IMR-90 (cell line): Measurements from ENCODE around the gene LTB4R2. TPM values are rescaled to one million over a fixed set of nuclear protein-coding genes. Genes with fewer than 3 reads are reported as not detected.

Experiments
- ATAC-seq: fragments of 200-7000 bp; cut with Tn5 transposase; 2 replicates; pipeline ENCODE4 v1.9.1; 2020; ENCODE audit warnings: low read depth, mild to moderate bottlenecking, moderate library complexity
- BruUV-seq: library from RNA; stranded (reverse); fragments of 400-500 nt; replicated peaks from 2 replicates; lab custom pipeline; 2021; lab: Mats Ljungman, UMichigan
- CTCF ChIA-PET: fragments of 300-600 bp; formaldehyde crosslinking; extraction: SDS; loops from one replicate; lab custom pipeline; 2021; ENCODE audit warnings: antibody characterized with exemption; lab: Yijun Ruan, JAX
- POLR2A ChIA-PET: fragments of 300-600 bp; sonication (Branson Sonifier 250); formaldehyde crosslinking; loops from one replicate; lab custom pipeline; 2022; ENCODE audit warnings: antibody characterized with exemption; ENCODE audit not compliant: unreplicated experiment; lab: Charles Lee
- DNase-seq: peaks from one replicate; pipeline ENCODE4 v3.0.0; 2013
- H2AFZ ChIP-seq: replicated peaks from 2 replicates; pipeline ENCODE3; 2013; ENCODE audit warnings: low read length, mild to moderate bottlenecking; ENCODE audit not compliant: poor library complexity
- H2AK5ac ChIP-seq: 2 replicates; pipeline ENCODE4 v1.6.1; 2013; ENCODE audit warnings: low read depth, low read length, inconsistent platforms
- H2AK9ac ChIP-seq: replicated peaks from 2 replicates; pipeline ENCODE3; 2013; ENCODE audit warnings: mild to moderate bottlenecking, low read depth, low read length, moderate library complexity; ENCODE audit not compliant: poor library complexity
- H2BK120ac ChIP-seq: 2 replicates; pipeline ENCODE4 v1.6.1; 2013; ENCODE audit warnings: low read depth, low read length, inconsistent platforms
- H2BK15ac ChIP-seq: 3 replicates; pipeline ENCODE4 v1.6.1; 2013; ENCODE audit warnings: low read depth, low read length, inconsistent platforms
- H2BK20ac ChIP-seq: 2 replicates; pipeline ENCODE4 v1.6.1; 2013; ENCODE audit warnings: low read depth, mild to moderate bottlenecking, inconsistent platforms, low read length, moderate library complexity
- H2BK5ac ChIP-seq: 2 replicates; pipeline ENCODE4 v1.6.1; 2013; ENCODE audit warnings: mild to moderate bottlenecking, low read depth, low read length, inconsistent platforms; ENCODE audit not compliant: poor library complexity, severe bottlenecking
- H3K14ac ChIP-seq: replicated peaks from 2 replicates; pipeline ENCODE4 v1.6.1; 2013; ENCODE audit warnings: low read depth, low read length, inconsistent platforms
- H3K18ac ChIP-seq: 2 replicates; pipeline ENCODE4 v1.6.1; 2013; ENCODE audit warnings: low read depth, low read length, control low read depth
- H3K23ac ChIP-seq: 2 replicates; pipeline ENCODE4 v1.6.1; 2013; ENCODE audit warnings: low read depth, low read length, inconsistent platforms
- H3K27ac ChIP-seq: 2 replicates; pipeline ENCODE4 v1.5.1; 2013; ENCODE audit warnings: mild to moderate bottlenecking, control low read depth, low read length; ENCODE audit not compliant: insufficient read depth
- H3K27me3 ChIP-seq: 2 replicates; pipeline ENCODE4 v1.6.1; 2013; ENCODE audit warnings: low read length; ENCODE audit not compliant: control insufficient read depth, insufficient read depth
- H3K36me3 ChIP-seq: 2 replicates; pipeline ENCODE4 v1.6.1; 2013; ENCODE audit warnings: low read length, mixed read lengths; ENCODE audit not compliant: control insufficient read depth, insufficient read depth
- H3K4ac ChIP-seq: 2 replicates; pipeline ENCODE4 v1.6.1; 2013; ENCODE audit warnings: low read depth, low read length, inconsistent platforms
- H3K4me1 ChIP-seq: 2 replicates; pipeline ENCODE4 v1.6.1; 2013; ENCODE audit warnings: low read length, mixed read lengths; ENCODE audit not compliant: control insufficient read depth, insufficient read depth
- H3K4me2 ChIP-seq: 2 replicates; pipeline ENCODE4 v1.6.1; 2013; ENCODE audit warnings: low read depth, mild to moderate bottlenecking, control low read depth, low read length, moderate library complexity
- H3K4me3 ChIP-seq: 2 replicates; pipeline ENCODE4 v1.5.1; 2013; ENCODE audit warnings: low read depth, mild to moderate bottlenecking, control low read depth, low read length, moderate library complexity; ENCODE audit not compliant: insufficient read depth
- H3K56ac ChIP-seq: 2 replicates; pipeline ENCODE4 v1.6.1; 2013; ENCODE audit warnings: low read length, inconsistent platforms; ENCODE audit not compliant: insufficient read depth; ENCODE audit errors: extremely low read depth
- H3K79me1 ChIP-seq, 2 experiments: 2 replicates each; pipeline ENCODE4 v1.6.1; 2013; ENCODE audit warnings: low read length in 2 of 2, inconsistent platforms in 1 of 2, low read depth in 1 of 2
- H3K9ac ChIP-seq: 2 replicates; pipeline ENCODE4 v1.6.1; 2013; ENCODE audit warnings: low read depth, low read length, control low read depth
- H3K9me1 ChIP-seq: 2 replicates; pipeline ENCODE4 v1.6.1; 2013; ENCODE audit warnings: low read length, inconsistent platforms; ENCODE audit not compliant: insufficient read depth
- H3K9me3 ChIP-seq: 2 replicates; pipeline ENCODE4 v1.6.1; 2013; ENCODE audit warnings: low read length; ENCODE audit not compliant: control insufficient read depth, insufficient read depth
- H4K20me1 ChIP-seq: 2 replicates; pipeline ENCODE4 v1.6.1; 2013; ENCODE audit warnings: low read length, inconsistent platforms; ENCODE audit not compliant: insufficient read depth
- H4K5ac ChIP-seq: 2 replicates; pipeline ENCODE4 v1.6.1; 2013; ENCODE audit warnings: mild to moderate bottlenecking, low read depth, low read length, control low read depth
- H4K8ac ChIP-seq, 2 experiments: 2 replicates each; pipeline ENCODE4 v1.6.1; 2013; ENCODE audit warnings: low read depth in 2 of 2, low read length in 2 of 2, control low read depth in 1 of 2, inconsistent platforms in 1 of 2
- H4K91ac ChIP-seq: 2 replicates; pipeline ENCODE4 v1.6.1; 2013; ENCODE audit warnings: low read depth, low read length, inconsistent platforms; ENCODE audit not compliant: insufficient read depth
- BHLHE40 ChIP-seq: fragments of 150-350 bp; IDR thresholded peaks from 2 replicates; pipeline ENCODE4 v1.6.1; 2016; ENCODE audit warnings: mild to moderate bottlenecking, low read depth, low read length
- CEBPB ChIP-seq: IDR thresholded peaks from 2 replicates; pipeline ENCODE4 v1.6.1; 2012; ENCODE audit warnings: low read depth, low read length, improper control_type of control experiment
- MAFK ChIP-seq: IDR thresholded peaks from 2 replicates; pipeline ENCODE4 v1.6.1; 2012; ENCODE audit warnings: low read depth, low read length, improper control_type of control experiment
- MXI1 ChIP-seq: IDR thresholded peaks from 2 replicates; pipeline ENCODE4 v1.6.1; 2012; ENCODE audit warnings: low read depth, mild to moderate bottlenecking, low read length, moderate library complexity, borderline replicate concordance
- NFE2L2 ChIP-seq: fragments of 150-350 bp; IDR thresholded peaks from 2 replicates; pipeline ENCODE4 v1.6.1; 2016; ENCODE audit warnings: low read depth, mild to moderate bottlenecking, low read length
- POLR2A ChIP-seq: IDR thresholded peaks from 2 replicates; pipeline ENCODE4 v1.6.1; 2012; ENCODE audit warnings: mild to moderate bottlenecking, low read depth, low read length
- WGBS, 2 experiments: methylation state at CpG; one replicate each; pipeline versions ENCODE4 v1.1.5 to v1.1.7; 2013; ENCODE audit warnings: missing lambda C conversion rate in 2 of 2; ENCODE audit not compliant: insufficient read length in 1 of 2; ENCODE audit errors: extremely low coverage in 2 of 2; 5-methylcytosine and 5-hydroxymethylcytosine counted together
- dilution Hi-C: fragments of 300-500 bp; cut with HindIII; formaldehyde crosslinking; loops from one replicate; pipeline ENCODE4 v1.14.3; 2018; ENCODE audit warnings: low sequenced_read_pairs; ENCODE audit not compliant: unreplicated experiment
- in situ Hi-C: fragments of 300-500 bp; cut with MboI; formaldehyde crosslinking; loops from 3 replicates; pipeline ENCODE4 v1.14.3; 2019; ENCODE audit warnings: low sequenced_read_pairs, inconsistent platforms, mixed read lengths
- intact Hi-C: fragments of 100-400 bp; cut with micrococcal nuclease; formaldehyde crosslinking; loops from 2 replicates; pipeline ENCODE4 v1.10.0; 2022
- polyA plus RNA-seq, 3 experiments: library from polyadenylated mRNA; depleted of rRNA; stranded (reverse); fragments of >200 nt; gene quantifications; 2 replicates each; pipeline ENCODE4 v1.2.3, GENCODE V29; 2012; ENCODE audit warnings: low replicate concordance in 1 of 3
- total RNA-seq: library from RNA; depleted of rRNA; stranded (reverse); fragments of >200 nt; gene quantifications from 2 replicates; pipeline ENCODE4 v1.2.3, GENCODE V29; 2012
- TF ChIP-seq, protein P1 (sequence below): fragments of 150-350 bp; IDR thresholded peaks from 2 replicates; pipeline ENCODE4 v1.6.1; 2017; ENCODE audit warnings: mild to moderate bottlenecking, antibody characterized with exemption, low read length, low read depth
- TF ChIP-seq, protein P2 (sequence below): conservative IDR thresholded peaks from 2 replicates; pipeline ENCODE4 v1.5.1; 2012; ENCODE audit warnings: mild to moderate bottlenecking, low read depth, low read length, improper control_type of control experiment

The LTB4R2 gene
- total and polyA plus RNA-seq, 2 of the 4 experiments (the other 2 are of a cell fraction), result 0.72 to 1.7 TPM

DNA sequence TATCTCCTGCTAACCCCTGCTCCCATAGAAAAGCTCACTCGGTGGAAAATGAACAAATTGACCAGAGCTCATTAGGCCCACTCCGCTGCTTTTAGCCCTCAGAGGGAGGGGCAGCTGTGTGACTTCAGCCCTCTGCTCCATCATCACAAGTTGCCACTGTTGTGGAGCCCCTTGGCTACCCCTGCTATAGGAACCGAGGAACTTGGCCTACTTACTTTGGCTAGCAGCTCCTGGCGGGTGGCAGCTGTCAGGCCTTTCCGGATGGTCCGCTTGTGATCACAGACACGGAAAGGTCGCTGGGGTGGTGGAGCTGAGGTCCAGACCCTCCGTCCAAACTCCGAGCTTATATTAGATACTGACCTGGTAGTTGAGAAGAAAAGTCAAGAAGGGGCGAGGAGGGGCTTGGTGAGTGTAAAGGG, 2.8 kb upstream of the LTB4R2 start:
- no peak overlapping the region for H3K18ac ChIP-seq
- in situ Hi-C loops (no loop called here), intact Hi-C loops (no loop called here), dilution Hi-C loops (no loop called here)
- POLR2A ChIA-PET, result no interaction called here
- H3K23ac ChIP-seq, result no peak overlapping the region
- H3K9ac ChIP-seq, result no peak overlapping the region
- no peak overlapping the region for H3K27ac ChIP-seq
- 86% methylated on average over 9 of the region's 11 CpGs; no CpG with 5 or more reads in 1 of the 2 experiments for WGBS, 2 experiments
- no peak overlapping the region for H3K4ac ChIP-seq
- BruUV-seq, result no TSS peak
- DNase-seq (no peak), ATAC-seq (no peak)
- H3K9me3 ChIP-seq, result no peaks in the 10 kb centered on the region
- peaks cover 39% of the 10 kb centered on the region for H3K36me3 ChIP-seq
- H4K5ac ChIP-seq, result no peak overlapping the region
- H3K27me3 ChIP-seq, result no peaks in the 10 kb centered on the region
- no peak overlapping the region for H3K4me2 ChIP-seq
- CTCF ChIA-PET, result interaction anchor here (0.6 to 4.1 kb wide), 5 partner anchors 9 to 65 kb away, joined by 3 to 20 read pairs (median 6); partner anchors contain the start of gene TINF2
- no peak overlapping the region for H3K4me3 ChIP-seq
- H2AK9ac ChIP-seq, result no peak overlapping the region
- H3K9me1 ChIP-seq, result peaks cover 5% of the 10 kb centered on the region; the same call in 1 of the 2 replicates
- no peak overlapping the region for H3K14ac ChIP-seq
- no peak overlapping the region for H2BK120ac ChIP-seq
- peaks cover 10% of the 10 kb centered on the region; the same call in 1 of the 2 replicates for H3K4me1 ChIP-seq
- TF ChIP-seq MAFK, result no peak
- TF ChIP-seq, protein P1, sequence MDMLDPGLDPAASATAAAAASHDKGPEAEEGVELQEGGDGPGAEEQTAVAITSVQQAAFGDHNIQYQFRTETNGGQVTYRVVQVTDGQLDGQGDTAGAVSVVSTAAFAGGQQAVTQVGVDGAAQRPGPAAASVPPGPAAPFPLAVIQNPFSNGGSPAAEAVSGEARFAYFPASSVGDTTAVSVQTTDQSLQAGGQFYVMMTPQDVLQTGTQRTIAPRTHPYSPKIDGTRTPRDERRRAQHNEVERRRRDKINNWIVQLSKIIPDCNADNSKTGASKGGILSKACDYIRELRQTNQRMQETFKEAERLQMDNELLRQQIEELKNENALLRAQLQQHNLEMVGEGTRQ, result no peak
- TF ChIP-seq POLR2A, result no peak
- TF ChIP-seq NFE2L2, result no peak
- TF ChIP-seq MXI1, result no peak
- TF ChIP-seq, protein P2, sequence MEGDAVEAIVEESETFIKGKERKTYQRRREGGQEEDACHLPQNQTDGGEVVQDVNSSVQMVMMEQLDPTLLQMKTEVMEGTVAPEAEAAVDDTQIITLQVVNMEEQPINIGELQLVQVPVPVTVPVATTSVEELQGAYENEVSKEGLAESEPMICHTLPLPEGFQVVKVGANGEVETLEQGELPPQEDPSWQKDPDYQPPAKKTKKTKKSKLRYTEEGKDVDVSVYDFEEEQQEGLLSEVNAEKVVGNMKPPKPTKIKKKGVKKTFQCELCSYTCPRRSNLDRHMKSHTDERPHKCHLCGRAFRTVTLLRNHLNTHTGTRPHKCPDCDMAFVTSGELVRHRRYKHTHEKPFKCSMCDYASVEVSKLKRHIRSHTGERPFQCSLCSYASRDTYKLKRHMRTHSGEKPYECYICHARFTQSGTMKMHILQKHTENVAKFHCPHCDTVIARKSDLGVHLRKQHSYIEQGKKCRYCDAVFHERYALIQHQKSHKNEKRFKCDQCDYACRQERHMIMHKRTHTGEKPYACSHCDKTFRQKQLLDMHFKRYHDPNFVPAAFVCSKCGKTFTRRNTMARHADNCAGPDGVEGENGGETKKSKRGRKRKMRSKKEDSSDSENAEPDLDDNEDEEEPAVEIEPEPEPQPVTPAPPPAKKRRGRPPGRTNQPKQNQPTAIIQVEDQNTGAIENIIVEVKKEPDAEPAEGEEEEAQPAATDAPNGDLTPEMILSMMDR, result no peak
- no peak for TF ChIP-seq CEBPB
- no peak for TF ChIP-seq BHLHE40
- H2BK5ac ChIP-seq, result no peak overlapping the region
- H2AFZ ChIP-seq, result no peak overlapping the region
- H4K20me1 ChIP-seq, result peaks cover 8% of the 10 kb centered on the region; the same call in 1 of the 2 replicates
- H4K91ac ChIP-seq, result no peak overlapping the region
- no peak overlapping the region for H4K8ac ChIP-seq
- H3K56ac ChIP-seq, result no peak overlapping the region
- H2AK5ac ChIP-seq, result no peak overlapping the region
- H3K79me1 ChIP-seq, result peaks cover 7 to 15% of the 10 kb centered on the region in 2 experiments; a peak in 2 of 4 replicates
- H2BK20ac ChIP-seq, result no peak overlapping the region
- H2BK15ac ChIP-seq, result no peak overlapping the region
